H9 (cell line): Measurements from ENCODE around the gene HTR2B. TPM values are rescaled to one million over a fixed set of nuclear protein-coding genes. Genes with fewer than 3 reads are reported as not detected.

Experiments used
- DNase-seq: peaks from one replicate; pipeline ENCODE4 v3.0.0-alpha.2; 2017
- H2AFZ ChIP-seq: one replicate; pipeline ENCODE4 v1.6.1; 2013; ENCODE audit warnings: mild to moderate bottlenecking, low read length, control low read depth, moderate library complexity
- H2AK5ac ChIP-seq: 2 replicates; pipeline ENCODE4 v1.6.1; 2013; ENCODE audit warnings: low read length, control low read depth, mixed read lengths; ENCODE audit not compliant: insufficient read length
- H2BK120ac ChIP-seq: one replicate; pipeline ENCODE4 v1.6.1; 2013; ENCODE audit warnings: low read depth, mild to moderate bottlenecking, low read length, control low read depth, inconsistent platforms; ENCODE audit not compliant: poor library complexity, severe bottlenecking
- H2BK12ac ChIP-seq: 2 replicates; pipeline ENCODE4 v1.6.1; 2013; ENCODE audit warnings: low read length, control low read depth, mixed read lengths, low read depth; ENCODE audit not compliant: insufficient read length
- H2BK15ac ChIP-seq: 2 replicates; pipeline ENCODE4 v1.6.1; 2013; ENCODE audit warnings: low read depth, low read length, control low read depth
- H2BK20ac ChIP-seq: one replicate; pipeline ENCODE4 v1.6.1; 2013; ENCODE audit warnings: low read depth, mild to moderate bottlenecking, low read length, control low read depth, inconsistent platforms; ENCODE audit not compliant: poor library complexity, severe bottlenecking
- H2BK5ac ChIP-seq: 2 replicates; pipeline ENCODE4 v1.6.1; 2013; ENCODE audit warnings: low read length, control low read depth, mixed read lengths; ENCODE audit not compliant: insufficient read length
- H3K14ac ChIP-seq: 2 replicates; pipeline ENCODE4 v1.6.1; 2013; ENCODE audit warnings: low read length, control low read depth; ENCODE audit not compliant: insufficient read depth
- H3K18ac ChIP-seq: 2 replicates; pipeline ENCODE4 v1.6.1; 2013; ENCODE audit warnings: low read depth, mild to moderate bottlenecking, mixed read lengths, low read length, control low read depth; ENCODE audit not compliant: insufficient read length
- H3K23ac ChIP-seq: 2 replicates; pipeline ENCODE4 v1.6.1; 2013; ENCODE audit warnings: low read length, control low read depth, mixed read lengths, low read depth; ENCODE audit not compliant: insufficient read length
- H3K23me2 ChIP-seq: 2 replicates; pipeline ENCODE4 v1.6.1; 2013; ENCODE audit warnings: low read depth, mild to moderate bottlenecking, mixed read lengths, low read length, control low read depth; ENCODE audit not compliant: insufficient read length, poor library complexity, severe bottlenecking
- H3K27ac ChIP-seq: 2 replicates; pipeline ENCODE4 v1.5.1; 2013; ENCODE audit warnings: low read length, control low read depth, mixed read lengths, low read depth; ENCODE audit not compliant: insufficient read length
- H3K27me3 ChIP-seq: 2 replicates; pipeline ENCODE4 v1.6.1; 2013; ENCODE audit warnings: low read length, control low read depth, inconsistent platforms; ENCODE audit not compliant: insufficient read depth
- H3K4ac ChIP-seq: 2 replicates; pipeline ENCODE4 v1.6.1; 2013; ENCODE audit warnings: low read depth, mild to moderate bottlenecking, control low read depth, inconsistent platforms, low read length, moderate library complexity
- H3K4me1 ChIP-seq: 2 replicates; pipeline ENCODE4 v1.6.1; 2013; ENCODE audit warnings: low read length, control low read depth, inconsistent platforms; ENCODE audit not compliant: insufficient read depth
- H3K4me2 ChIP-seq: 2 replicates; pipeline ENCODE4 v1.6.1; 2013; ENCODE audit warnings: low read length, control low read depth, mixed read lengths; ENCODE audit not compliant: insufficient read length, insufficient read depth
- H3K56ac ChIP-seq: 2 replicates; pipeline ENCODE4 v1.6.1; 2013; ENCODE audit warnings: low read depth, mild to moderate bottlenecking, mixed read lengths, low read length, control low read depth; ENCODE audit not compliant: insufficient read length
- H3K79me1 ChIP-seq: 2 replicates; pipeline ENCODE4 v1.6.1; 2013; ENCODE audit warnings: low read depth, mild to moderate bottlenecking, moderate library complexity, low read length, control low read depth, inconsistent platforms; ENCODE audit not compliant: insufficient read depth, poor library complexity, severe bottlenecking
- H3K79me2 ChIP-seq: 2 replicates; pipeline ENCODE4 v1.6.1; 2013; ENCODE audit warnings: low read length, control low read depth, inconsistent platforms; ENCODE audit not compliant: insufficient read depth
- H3K9ac ChIP-seq: 2 replicates; pipeline ENCODE4 v1.6.1; 2013; ENCODE audit warnings: low read length, control low read depth, mixed read lengths; ENCODE audit not compliant: insufficient read length; ENCODE audit errors: extremely low read depth
- H3K9me3 ChIP-seq: one replicate; pipeline ENCODE4 v1.6.1; 2013; ENCODE audit warnings: low read depth, low read length, inconsistent platforms; ENCODE audit not compliant: control insufficient read depth
- H3T11ph ChIP-seq: one replicate; pipeline ENCODE4 v1.6.1; 2013; ENCODE audit warnings: mild to moderate bottlenecking, low read length, control low read depth, inconsistent platforms
- H4K20me1 ChIP-seq: one replicate; pipeline ENCODE4 v1.6.1; 2013; ENCODE audit not compliant: control insufficient read depth, insufficient read length, insufficient read depth
- H4K5ac ChIP-seq: 2 replicates; pipeline ENCODE4 v1.6.1; 2013; ENCODE audit warnings: low read depth, mild to moderate bottlenecking, mixed read lengths, low read length, control low read depth; ENCODE audit not compliant: insufficient read length
- H4K8ac ChIP-seq: replicated peaks from 2 replicates; pipeline ENCODE4 v1.6.1; 2013; ENCODE audit warnings: low read length, control low read depth, mixed read lengths, low read depth; ENCODE audit not compliant: insufficient read length
- H4K91ac ChIP-seq: 2 replicates; pipeline ENCODE4 v1.6.1; 2013; ENCODE audit warnings: low read depth, mild to moderate bottlenecking, moderate library complexity, mixed read lengths, low read length, control low read depth; ENCODE audit not compliant: insufficient read length
- H3K27ac Mint-ChIP-seq, 3 experiments: 2 replicates in 2 of 3; 3 replicates in 1 of 3; pipeline ENCODE4 v1.8.0; 2020 to 2021; ENCODE audit warnings: mixed read lengths in 3 of 3, mild to moderate bottlenecking in 1 of 3, moderate library complexity in 1 of 3
- H3K27me3 Mint-ChIP-seq: 2 replicates; pipeline ENCODE4 v1.8.0; 2021; ENCODE audit warnings: low read depth, mild to moderate bottlenecking, moderate library complexity, mixed read lengths
- H3K36me3 Mint-ChIP-seq, 3 experiments: 2 replicates in 2 of 3; 3 replicates in 1 of 3; pipeline ENCODE4 v1.8.0; 2020 to 2021; ENCODE audit warnings: low read depth in 3 of 3, mixed read lengths in 3 of 3; ENCODE audit not compliant: insufficient read depth in 1 of 3
- H3K4me1 Mint-ChIP-seq, 2 experiments: 2 replicates each; pipeline ENCODE4 v1.8.0; 2020; ENCODE audit warnings: mixed read lengths in 2 of 2
- H3K4me3 Mint-ChIP-seq, 2 experiments: 2 replicates in 1 of 2; 3 replicates in 1 of 2; pipeline ENCODE4 v1.8.0; 2020 to 2021; ENCODE audit warnings: mild to moderate bottlenecking in 2 of 2, mixed read lengths in 2 of 2, moderate library complexity in 1 of 2
- H3K9me3 Mint-ChIP-seq, 2 experiments: 2 replicates in 1 of 2; 3 replicates in 1 of 2; pipeline ENCODE4 v1.8.0; 2020; ENCODE audit warnings: mild to moderate bottlenecking in 2 of 2, mixed read lengths in 2 of 2, moderate library complexity in 1 of 2
- CTCF ChIP-seq: fragments of 200-600 bp; sonication (generic); conservative IDR thresholded peaks from 3 replicates; pipeline ENCODE4 v1.8.0; 2021; ENCODE audit warnings: antibody characterized with exemption, mild to moderate bottlenecking
- WGBS: extraction: QIAGEN DNeasy Blood & Tissue Kit; methylation state at CpG from one replicate; pipeline ENCODE4 v1.1.7; 2013; ENCODE audit warnings: missing lambda C conversion rate, low lambda C conversion rate, mixed read lengths; ENCODE audit not compliant: insufficient read length; ENCODE audit errors: extremely low coverage; 5-methylcytosine and 5-hydroxymethylcytosine counted together
- total RNA-seq: library from RNA; stranded (reverse); gene quantifications from 2 replicates; pipeline ENCODE4 v1.2.1, GENCODE V29; 2021

The HTR2B gene
- total RNA-seq, 1 experiment from 2014 or later: not detected

- no peak overlapping the region for H2BK15ac ChIP-seq
- H3K9me3 ChIP-seq: no peaks in the 10 kb centered on the region
- no peak overlapping the region for H4K91ac ChIP-seq
- H2AK5ac ChIP-seq: no peak overlapping the region
- H3K27ac Mint-ChIP-seq: no peak overlapping the region
- no peaks in the 10 kb centered on the region for H3K4me1 Mint-ChIP-seq
- no peak overlapping the region for H3K23ac ChIP-seq
- no peaks in the 10 kb centered on the region for H3K27me3 Mint-ChIP-seq
- no peaks in the 10 kb centered on the region for H3K9me3 Mint-ChIP-seq
- no peak for TF ChIP-seq CTCF
- no peak overlapping the region for H3K56ac ChIP-seq
- no peak overlapping the region for H3T11ph ChIP-seq
- no peak overlapping the region for H3K9ac ChIP-seq
- H3K18ac ChIP-seq: no peak overlapping the region
- no peaks in the 10 kb centered on the region for H3K23me2 ChIP-seq
- no peaks in the 10 kb centered on the region for H4K20me1 ChIP-seq
- no peaks in the 10 kb centered on the region for H3K79me2 ChIP-seq
- no peaks in the 10 kb centered on the region for H3K4me1 ChIP-seq
- no peak overlapping the region for H2BK5ac ChIP-seq
- H2BK12ac ChIP-seq: no peak overlapping the region
- H3K79me1 ChIP-seq: no peaks in the 10 kb centered on the region
- no peaks in the 10 kb centered on the region for H3K27me3 ChIP-seq
- no peak overlapping the region for H2AFZ ChIP-seq
- H2BK120ac ChIP-seq: no peak overlapping the region
- H3K14ac ChIP-seq: no peak overlapping the region
- H4K8ac ChIP-seq: no peak overlapping the region
- H3K36me3 Mint-ChIP-seq: peaks cover 43 to 83% (median 57%) of the 10 kb centered on the region in 3 experiments; a peak in 6 of 7 replicates
- H4K5ac ChIP-seq: no peak overlapping the region
- H3K4me3 Mint-ChIP-seq: no peak overlapping the region
- no peak overlapping the region for H3K4ac ChIP-seq
- no peak for DNase-seq
- H3K4me2 ChIP-seq: no peak overlapping the region
- no peak overlapping the region for H2BK20ac ChIP-seq
- H3K27ac ChIP-seq: no peak overlapping the region
- WGBS: no CpG with 5 or more reads among the region's 4 CpGs
Observed at GRCh38 chr2:231088754-231089153, 36.1 kb downstream of the HTR2B start.
